Mesenteric fat pad (tissue), 1 donor: ENCODE data around the gene PBRM1. TPM values are rescaled to one million over a fixed set of nuclear protein-coding genes. Genes with fewer than 3 reads are reported as not detected.

Source experiments
- DNase-seq: peaks from one replicate; pipeline ENCODE4 v3.0.0-alpha.2; 2020; ENCODE audit warnings: low spot score
- total RNA-seq: library from RNA; stranded (reverse); fragmentation: NEBNext Ultra II Directional; extraction: Animal tissue kit (Norgen Biotek cat#: 25700); gene quantifications from one replicate; pipeline ENCODE4 v1.2.1, GENCODE V29; 2021
- donor health status: DM: yes; HTN: yes; CAD: no.

The PBRM1 gene
- total RNA-seq, 1 donor from 2014 or later: 94.0 TPM

DNA sequence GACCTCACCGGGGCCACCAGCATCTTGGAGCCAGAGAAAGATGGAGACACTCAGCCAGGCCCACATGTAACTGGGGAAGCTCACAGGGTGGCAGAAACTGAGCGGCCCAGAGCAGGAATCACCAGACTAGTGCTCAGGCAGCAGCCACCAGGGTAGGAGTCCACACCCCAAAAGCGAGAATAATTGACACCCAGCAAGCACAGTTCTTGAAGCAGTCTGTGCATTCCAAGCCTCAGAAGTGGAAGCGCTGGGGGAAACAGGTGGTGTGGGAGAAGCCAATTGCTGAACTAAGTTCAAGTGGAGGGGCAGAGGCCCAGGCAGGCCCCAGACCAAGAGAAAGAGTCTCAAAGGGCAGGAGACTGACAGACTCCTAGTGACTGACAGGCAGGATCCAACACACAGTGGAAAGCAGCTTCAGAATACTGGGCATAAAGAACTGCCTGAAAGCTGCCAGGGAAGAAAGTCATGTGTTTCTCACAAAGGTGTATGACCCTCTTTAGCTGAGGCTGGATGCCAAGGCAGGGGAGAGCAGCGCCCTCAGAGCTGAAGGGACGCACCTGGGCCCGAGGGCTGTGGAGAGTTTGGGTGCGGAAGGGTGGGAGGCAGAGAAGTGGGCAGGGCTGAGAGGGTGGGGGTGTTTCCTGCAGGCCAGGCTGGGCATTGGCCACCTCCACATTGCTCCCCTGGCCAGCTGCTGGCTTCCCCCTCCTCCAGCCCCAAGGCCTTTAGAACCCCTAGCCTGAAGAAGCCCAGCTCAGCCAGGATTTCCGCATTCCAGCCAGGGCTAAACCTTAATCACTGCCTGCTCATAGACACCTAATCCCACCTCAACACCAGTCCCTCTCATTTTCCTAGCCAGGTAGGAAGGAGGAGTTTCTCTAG, 159.8 kb downstream of the PBRM1 start:
- DNase-seq: no peak

DNA sequence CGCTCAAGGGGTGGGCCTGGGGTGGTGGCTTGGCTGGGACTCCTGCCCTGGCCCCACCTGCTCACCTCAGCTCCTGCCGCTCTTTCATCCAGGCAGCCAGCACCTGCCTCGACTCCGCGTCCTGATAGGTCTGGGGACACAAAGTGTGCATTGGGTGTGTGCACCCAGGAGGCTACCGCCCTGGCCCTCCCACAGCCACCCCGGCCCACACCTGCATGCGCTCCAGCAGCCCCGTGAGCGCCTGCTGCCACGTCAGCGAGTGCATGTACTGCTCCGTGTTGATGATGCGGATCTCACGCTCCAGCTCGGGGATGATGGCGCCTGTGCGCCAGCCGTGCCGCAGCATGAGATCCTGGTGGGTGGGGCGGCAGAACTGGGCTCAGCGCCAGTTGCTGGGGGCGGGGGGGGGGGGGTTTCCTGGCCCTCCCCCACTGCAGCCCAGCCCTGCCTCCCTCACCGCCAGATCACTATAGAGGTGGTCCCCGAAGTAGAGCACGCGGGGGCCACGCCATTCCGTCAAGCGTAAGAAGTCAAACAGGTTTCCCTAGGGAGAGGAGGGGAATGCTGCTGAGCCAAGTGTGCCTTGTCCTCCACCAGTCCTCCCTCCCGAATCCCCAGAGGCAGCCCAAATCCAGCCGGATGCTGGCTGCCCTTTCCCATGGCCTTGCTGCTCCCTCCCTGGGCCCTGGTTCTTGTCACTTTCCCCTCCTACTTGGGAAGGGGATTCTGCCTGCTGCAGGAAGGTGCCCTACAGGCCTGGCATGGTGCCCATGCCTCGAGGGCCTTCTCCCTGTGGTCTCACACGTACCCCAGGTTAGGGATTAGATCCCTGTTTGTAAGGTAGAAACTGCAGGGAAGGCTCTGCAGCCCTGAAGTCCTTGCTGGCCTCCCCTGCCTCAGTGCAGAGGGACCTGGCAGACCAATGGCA, 160.7 kb downstream of the PBRM1 start:
- no peak for DNase-seq

DNA sequence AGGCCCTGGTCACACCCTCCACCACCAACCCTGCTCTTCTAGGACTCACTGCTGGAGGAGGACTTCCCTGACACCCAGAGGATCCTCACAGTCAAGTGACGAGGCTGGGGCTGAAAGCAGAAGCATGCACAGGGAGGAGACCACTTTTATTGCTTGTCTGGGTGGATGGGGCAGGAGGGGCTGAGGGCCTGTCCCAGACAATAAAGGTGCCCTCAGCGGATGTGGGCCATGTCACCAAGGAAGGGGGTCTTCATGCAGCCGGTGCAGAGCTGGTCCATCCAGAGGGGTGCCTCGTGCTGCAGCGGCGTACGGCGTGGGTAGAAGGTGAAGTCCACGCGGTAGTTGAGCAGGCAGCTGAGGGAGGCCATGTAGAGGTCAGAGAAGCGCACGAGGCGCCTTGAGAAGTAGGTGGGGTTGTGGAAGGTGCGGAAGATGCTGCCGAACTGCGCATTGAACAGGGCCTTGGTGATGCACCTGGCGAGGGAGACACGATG, 161.4 kb downstream of the PBRM1 start:
- DNase-seq: no peak

- no peak for DNase-seq
Measured at GRCh38 chr3:52523386-52524257, 162.1 kb downstream of the PBRM1 start.

DNA sequence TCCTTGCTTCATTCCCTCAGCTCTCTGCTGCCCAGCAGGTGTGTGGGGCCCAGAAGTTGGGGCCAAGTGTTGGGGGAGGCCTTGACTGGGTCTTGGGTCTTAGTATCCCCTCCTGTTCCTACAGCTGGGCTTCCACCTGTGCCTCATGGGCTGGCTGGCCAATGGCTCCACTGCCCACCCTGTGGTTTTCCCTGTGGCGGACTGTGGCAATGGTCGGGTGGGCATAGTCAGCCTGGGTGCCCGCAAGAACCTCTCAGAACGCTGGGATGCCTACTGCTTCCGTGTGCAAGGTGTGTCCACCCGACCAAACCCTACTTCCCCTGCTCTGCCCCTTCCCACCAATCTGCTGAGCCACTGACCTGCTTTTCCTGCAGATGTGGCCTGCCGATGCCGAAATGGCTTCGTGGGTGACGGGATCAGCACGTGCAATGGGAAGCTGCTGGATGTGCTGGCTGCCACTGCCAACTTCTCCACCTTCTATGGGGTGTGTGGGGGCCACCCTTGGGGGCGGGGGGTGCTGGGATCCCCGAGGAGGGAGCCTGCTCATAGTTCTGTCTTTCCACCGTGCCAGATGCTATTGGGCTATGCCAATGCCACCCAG, 163.0 kb downstream of the PBRM1 start:
- no peak for DNase-seq

- DNase-seq: no peak
Measured at GRCh38 chr3:52521881-52522650, 163.6 kb downstream of the PBRM1 start.

DNA sequence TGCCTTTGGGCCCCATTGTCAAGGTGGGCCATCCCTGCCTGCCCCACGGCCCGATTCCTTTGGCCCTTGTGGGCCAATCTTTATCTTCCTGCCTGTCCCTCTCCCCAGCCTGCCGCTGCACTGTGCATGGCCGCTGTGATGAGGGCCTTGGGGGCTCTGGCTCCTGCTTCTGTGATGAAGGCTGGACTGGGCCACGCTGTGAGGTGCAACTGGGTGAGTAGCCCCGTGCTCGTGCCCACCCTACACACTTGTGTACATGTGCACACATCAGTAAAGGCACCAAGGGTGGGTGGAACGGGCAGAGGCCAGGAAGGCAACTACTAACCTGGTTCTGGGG, 164.3 kb downstream of the PBRM1 start:
- no peak for DNase-seq

- no peak for DNase-seq
Measured at GRCh38 chr3:52520716-52521487, 164.8 kb downstream of the PBRM1 start.

- no peak for DNase-seq
Measured at GRCh38 chr3:52520141-52520667, 165.5 kb downstream of the PBRM1 start.

- no peak for DNase-seq
Measured at GRCh38 chr3:52519445-52520140, 166.1 kb downstream of the PBRM1 start.

DNA sequence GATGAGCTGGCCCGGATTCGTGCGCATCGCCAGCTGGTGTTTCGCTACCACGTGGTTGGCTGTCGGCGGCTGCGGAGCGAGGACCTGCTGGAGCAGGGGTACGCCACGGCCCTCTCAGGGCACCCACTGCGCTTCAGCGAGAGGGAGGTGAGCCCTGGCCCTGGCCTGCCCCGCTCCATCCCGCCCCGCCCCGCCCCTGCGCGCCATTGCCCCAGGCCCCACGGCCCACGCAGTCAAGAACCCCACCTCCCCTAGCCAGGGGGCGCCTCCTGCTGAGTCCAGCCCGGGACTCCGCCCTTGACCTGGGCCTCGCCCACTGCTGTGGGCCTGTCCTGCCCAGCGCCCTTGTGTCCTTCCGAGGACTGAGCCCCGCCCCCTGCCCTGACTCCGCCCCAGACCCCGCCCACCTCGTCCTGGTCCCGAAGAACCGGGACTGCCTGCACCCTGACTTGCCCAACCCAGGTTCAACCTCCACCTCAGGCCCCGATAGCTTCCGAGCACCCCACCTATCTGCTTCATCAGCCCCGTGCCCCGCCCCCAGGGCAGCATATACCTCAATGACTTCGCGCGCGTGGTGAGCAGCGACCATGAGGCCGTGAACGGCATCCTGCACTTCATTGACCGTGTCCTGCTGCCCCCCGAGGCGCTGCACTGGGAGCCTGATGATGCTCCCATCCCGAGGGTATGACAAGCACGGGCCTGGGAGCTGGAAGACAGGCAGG, 166.8 kb downstream of the PBRM1 start:
- DNase-seq: no peak

DNA sequence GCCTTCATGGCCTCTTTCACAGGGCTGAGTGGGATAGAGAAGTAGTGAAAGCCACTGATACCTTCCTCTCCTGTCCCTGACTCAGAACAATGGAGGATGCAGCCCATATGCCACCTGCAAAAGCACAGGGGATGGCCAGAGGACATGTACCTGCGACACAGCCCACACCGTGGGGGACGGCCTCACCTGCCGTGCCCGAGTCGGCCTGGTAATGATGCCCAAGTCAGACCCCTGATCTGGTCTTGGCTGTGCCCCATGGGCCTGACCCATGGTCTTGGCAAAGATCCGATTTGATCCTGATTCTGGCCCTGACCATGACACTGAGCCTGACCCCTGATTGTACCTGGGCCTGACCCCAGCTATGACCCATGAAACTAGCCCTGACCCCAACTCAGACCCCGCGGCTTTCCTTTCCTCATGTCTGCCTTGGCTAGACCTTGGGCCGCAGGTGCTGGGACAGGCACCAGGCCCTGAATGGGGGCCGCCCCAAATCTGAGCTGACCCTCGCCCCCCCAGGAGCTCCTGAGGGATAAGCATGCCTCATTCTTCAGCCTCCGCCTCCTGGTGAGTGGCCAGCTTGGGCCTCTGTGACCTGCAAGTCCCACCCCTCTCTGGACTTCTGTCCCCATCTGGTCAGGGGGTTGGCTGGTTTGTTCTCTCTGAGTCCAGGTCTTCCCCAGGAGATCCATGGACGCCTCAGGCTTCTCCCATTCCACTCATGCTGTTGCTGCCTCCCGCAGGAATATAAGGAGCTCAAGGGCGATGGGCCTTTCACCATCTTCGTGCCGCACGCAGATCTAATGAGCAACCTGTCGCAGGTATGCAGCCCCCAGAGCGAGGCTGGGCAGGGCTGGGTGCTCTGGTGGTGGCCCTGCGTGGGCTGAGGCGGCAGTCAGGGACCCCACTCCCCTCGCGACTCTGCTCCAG, 167.7 kb downstream of the PBRM1 start:
- DNase-seq: no peak

DNA sequence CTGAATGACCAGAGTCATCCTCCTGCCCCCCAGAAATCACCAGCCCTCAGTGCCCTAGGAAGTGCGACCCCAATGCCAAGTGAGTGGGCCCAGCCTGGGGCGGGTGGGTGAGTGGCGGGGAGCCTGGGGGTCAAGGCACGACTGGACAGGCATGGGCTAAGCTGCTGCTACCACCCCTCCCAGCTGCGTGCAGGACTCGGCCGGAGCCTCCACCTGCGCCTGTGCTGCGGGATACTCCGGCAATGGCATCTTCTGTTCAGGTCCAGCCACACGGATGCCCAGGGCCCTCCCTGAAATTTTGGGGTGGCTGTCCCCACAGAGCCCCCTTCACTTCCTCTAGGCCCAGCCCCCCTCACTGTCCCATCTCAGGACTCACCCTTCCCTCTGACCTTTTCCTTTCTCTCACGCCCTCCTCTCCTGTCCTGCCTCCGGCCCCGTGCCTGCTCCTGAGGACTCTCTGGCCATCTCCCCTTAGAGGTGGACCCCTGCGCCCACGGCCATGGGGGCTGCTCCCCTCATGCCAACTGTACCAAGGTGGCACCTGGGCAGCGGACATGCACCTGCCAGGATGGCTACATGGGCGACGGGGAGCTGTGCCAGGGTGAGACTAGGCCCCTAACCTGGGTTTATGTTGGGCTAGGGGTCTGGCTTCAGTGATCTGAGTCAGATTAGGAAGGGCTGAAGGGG, 169.1 kb downstream of the PBRM1 start:
- DNase-seq: no peak

- no peak for DNase-seq
Measured at GRCh38 chr3:52515192-52515591, 170.5 kb downstream of the PBRM1 start.

GRCh38 chr3:52514576-52514975, 171.1 kb downstream of the PBRM1 start:
- no peak for DNase-seq

- DNase-seq: no peak
Measured at GRCh38 chr3:52513281-52513680, 172.4 kb downstream of the PBRM1 start.
